ENCODE measurements around the gene ANKS1B.

Gene ANKS1B

DNA sequence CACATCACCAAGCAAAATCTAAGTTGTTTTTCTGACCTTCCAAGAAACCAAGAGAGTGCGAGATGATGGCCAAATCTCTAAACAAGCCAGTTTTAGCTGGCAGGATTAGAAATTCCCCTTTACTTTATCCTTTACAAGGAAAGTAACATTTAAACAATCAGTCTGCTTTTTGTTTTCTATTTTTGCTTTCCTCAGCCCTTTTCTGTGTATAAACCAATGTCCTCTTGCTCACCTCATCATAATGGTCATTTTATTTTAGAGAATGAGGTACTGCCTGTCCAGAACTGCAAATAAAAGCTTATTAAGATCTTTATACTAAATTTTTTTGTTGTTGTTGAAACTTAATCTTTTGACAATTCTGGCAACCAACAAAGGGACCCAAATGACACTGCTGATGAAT, 779.6 kb downstream of the ANKS1B start:
- no peak for DNase-seq (ENCODE audit: low read depth in 1 of 2, low spot score in 1 of 2)

DNA sequence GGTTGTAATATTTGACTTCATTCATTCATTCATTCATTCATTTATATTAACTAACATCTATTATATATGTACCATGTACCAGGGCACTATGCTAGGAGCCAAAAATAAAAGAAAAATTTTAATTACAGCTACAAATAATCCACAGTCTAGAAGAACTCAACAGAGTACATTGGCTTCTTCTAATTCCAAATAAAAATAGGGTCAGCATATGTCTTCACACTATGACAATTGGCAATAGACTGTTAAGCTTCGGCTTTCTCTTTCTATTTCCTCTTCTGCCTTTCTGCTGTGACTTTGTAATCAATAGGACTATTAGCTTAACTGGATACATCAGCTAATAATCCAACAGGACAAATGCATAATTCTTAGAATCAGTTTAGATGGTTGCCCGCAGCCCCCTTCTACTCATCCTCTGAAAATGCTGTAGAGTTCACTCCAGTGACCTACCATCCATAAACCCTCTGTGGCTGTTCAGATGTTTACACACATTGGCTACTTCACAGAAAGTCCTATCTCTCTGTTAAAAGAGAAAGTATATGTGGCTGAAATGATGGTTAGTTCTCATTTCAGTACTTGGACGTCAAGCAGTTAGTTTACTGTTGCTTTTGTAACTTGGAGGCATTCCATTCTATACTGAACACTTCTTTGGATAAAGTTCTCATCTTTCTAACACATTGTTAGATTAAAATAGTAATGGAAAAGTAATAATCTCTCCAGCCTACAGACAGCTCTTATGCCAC, 782.7 kb downstream of the ANKS1B start:
- no peak for DNase-seq (ENCODE audit: low read depth in 1 of 2, low spot score in 1 of 2)

DNA sequence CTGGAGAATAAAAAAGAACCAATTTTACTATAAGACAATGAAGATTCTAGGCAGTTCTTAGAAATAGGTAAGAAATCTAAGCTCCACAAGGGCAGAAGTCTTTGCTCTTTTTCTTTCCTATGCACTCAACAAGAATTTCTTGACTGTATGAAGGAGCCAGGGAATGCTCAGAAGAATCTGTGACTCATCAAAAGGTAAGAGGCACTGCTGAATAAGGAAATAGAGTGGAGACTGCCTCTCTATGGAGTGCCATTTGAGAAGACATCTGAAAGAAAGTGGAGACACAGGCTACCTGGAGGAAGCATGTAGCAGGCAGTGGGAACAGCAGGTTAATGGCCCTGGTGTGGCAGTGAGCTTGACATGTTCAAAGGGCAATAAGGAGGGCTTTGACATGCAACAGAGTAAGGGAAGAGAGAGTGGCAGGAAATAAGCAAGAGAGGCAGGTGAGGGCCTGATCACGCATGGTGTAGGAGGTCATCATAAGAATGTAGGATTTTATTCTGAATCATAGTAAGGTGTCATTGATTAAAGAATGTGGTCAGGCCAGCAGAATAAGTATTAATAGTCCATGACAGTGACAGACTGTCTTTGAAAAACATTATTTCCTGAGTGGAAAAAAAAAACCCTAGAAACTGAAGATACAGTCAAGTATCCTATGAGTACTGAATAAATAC, 783.9 kb downstream of the ANKS1B start:
- DNase-seq (ENCODE audit: low read depth in 1 of 2, low spot score in 1 of 2): no peak

DNA sequence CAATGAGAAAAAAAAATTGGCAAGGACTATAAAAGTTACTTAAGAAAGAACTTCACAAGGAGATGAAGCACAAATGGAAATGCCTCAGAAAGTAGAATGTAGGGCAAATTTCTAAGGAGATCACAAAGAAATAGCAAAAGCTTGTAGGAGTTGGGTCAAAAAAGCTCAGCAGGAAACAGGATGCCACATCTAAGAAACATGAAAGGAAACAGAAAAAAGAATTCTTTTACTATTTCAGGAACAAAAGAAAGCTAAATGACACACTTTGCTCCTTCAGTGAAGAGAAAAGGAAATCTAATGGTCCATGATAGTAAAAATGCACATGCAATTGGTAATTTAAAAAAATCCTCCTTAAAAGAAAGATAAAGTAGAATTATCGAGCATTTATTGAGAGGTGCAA, 789.3 kb downstream of the ANKS1B start:
- DNase-seq (ENCODE audit: low read depth in 1 of 2, low spot score in 1 of 2): no peak

DNA sequence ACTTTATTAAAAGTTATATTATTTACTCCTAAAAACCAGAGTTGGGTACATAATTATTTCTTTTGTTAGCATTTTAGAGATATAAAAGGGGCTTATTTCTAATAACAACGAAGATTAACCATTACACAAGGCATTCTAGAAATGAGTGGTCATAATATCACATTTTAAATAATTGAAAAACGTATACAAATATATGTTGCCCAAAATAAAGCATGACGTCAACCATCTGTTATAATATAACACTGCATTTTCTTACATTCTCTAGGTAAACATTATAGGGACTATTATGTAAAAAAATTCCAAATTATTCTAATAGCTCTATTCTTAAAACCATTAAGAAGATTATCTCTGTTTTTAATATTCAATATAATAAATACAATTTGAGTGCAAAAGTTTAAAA, 792.2 kb downstream of the ANKS1B start:
- no peak for DNase-seq (ENCODE audit: low read depth in 1 of 2, low spot score in 1 of 2)

DNA sequence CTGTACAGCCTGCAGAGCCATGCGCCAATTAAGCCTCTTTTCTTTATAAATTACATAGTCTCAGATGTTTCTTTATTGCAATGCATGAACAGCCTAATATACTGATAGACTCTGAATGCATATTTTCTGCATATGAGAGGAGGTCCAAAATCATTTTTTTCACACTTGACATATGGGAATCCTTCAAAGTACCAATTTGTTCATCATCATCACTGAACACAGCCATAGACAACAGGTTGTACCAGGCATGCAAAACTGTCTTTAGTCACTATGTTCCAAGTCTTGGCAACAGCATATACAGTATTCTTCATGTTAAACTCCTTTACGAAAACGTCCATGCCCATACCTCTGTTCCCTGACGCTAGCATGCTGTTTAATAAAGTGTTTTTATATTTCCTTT, 807.9 kb downstream of the ANKS1B start:
- DNase-seq (ENCODE audit: low read depth in 1 of 2, low spot score in 1 of 2): no peak

DNA sequence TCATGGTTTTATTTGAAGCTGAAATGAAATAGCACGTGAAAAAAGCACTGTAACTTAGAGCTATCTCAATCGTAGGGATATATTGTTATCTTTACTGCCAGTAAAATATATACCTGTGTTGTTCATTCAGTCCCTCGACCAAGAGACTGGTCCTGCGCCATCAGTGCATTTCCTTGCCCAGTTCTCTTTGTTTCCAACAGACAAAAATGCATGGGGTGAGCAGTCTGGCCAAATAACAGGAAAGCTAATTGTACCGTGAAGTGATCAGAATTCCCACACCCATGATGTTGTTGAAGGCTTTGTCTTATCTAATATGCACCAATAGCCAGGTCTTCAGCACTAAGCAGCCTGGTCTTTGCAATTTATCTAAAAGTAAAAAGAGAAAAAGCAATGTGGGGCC, 814.3 kb downstream of the ANKS1B start:
- no peak for DNase-seq (ENCODE audit: low read depth in 1 of 2, low spot score in 1 of 2)

DNA sequence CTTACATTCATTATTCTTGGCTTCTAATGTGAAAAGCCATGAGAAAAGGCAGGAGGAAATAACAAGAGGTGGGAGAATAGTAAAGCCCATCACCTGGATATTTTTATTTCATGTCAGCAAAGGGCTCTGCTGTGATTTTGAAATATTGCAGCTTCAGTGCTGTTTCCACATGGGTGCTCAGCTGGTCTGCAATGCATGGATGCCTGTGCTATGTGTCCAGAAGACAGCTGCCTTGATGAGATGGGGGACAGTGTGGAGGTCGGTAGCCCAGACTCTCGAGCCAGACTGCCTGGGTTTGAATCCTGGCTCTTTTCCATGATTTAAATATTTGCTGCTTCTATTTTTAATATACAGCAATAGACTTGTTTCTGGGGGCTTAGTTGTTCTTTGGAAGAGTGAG, 814.7 kb downstream of the ANKS1B start:
- no peak for DNase-seq (ENCODE audit: low read depth in 1 of 2, low spot score in 1 of 2)

DNA sequence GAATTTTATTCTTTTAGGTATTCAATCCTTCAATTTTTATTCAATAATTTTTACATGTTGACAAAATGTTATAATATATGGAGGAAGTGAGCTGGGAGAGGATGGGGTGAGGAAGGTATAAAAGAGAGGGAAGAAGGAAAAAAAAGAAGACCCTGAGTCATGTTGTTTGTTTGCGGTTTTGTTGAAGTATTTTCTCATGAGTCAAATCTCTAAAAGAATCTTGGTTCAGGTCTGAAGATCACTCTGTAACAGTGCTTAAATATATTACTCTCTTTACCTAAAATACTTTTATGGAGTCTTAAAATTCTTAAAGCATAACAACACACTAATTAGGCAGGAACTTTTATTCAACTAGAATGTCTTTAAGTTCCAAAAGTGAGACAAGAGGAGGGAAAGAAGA, 826.8 kb downstream of the ANKS1B start:
- no peak for DNase-seq (ENCODE audit: low read depth in 1 of 2, low spot score in 1 of 2)

DNA sequence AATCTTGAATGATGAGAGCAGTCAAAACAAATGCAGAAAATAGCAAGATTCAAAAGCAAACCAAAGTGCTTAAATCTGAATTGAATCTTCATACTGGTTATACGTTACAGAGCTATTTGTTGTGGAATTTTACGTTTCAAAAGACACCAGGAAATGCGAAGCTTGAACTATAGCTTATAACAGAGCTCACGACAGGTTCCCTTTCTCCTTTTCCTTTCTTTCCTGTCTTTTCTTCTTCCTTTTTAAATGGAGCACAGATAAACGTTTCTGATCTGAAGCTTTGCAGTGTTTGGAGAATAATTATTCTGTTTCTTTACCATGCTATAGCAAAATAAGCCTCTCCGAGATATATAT, 829.8 kb downstream of the ANKS1B start:
- DNase-seq (ENCODE audit: low read depth in 1 of 2, low spot score in 1 of 2): no peak

DNA sequence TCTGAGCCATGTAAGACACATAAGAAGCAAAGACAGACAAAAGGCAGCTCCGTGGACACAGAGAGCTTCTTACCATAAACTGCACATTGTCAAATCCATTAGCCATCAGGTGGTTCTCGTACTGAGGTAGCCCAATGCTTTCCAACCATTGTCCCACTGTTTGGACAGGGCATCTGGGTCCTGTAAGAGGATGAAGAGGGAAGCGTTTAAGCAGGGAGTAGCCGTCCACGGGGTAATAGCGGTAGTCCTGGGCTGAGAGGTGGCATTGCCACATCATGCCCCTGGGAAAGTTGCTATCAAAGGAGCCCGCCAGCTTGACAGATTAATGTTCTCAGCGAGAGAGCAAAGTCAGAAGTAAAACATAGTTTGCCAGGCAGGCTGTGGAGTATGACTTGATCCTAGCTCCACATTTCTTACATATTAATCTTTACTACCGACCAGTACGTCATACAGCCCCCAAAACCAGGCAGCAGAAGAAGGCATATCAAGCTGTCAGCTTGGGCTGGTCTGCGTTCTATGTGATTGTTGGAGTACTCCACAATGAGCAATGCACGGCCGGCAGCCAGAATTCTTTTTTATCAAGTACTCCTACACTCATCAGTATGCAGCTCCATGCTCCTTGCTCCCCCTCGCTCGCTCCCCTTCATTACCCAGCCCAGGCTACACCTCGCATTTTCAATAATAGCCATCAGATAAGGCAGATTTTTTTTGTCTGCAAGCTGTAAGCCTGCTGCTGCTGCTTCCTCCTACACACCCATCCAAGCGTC, 830.3 kb downstream of the ANKS1B start:
- no peak for DNase-seq (ENCODE audit: low read depth in 1 of 2, low spot score in 1 of 2)

DNA sequence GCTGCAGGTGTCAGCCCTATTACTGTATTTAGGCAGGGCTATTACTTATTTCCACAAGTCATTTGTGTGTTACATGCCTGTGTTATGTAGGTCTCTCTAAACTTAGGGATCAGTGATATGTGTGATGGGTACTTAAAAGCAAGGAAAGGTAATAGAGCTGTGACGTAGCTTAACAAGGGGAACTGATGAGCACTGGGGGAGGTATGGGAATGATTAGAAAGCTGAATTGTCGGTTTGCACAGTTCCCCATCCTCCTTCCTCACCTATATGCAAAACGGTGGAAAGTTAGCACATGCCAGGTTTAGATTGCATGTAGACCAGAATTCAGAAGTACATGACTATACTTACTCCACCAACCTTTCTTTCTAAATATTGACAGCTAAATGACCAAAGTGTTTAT, 831.4 kb downstream of the ANKS1B start:
- no peak for DNase-seq (ENCODE audit: low read depth in 1 of 2, low spot score in 1 of 2)

DNA sequence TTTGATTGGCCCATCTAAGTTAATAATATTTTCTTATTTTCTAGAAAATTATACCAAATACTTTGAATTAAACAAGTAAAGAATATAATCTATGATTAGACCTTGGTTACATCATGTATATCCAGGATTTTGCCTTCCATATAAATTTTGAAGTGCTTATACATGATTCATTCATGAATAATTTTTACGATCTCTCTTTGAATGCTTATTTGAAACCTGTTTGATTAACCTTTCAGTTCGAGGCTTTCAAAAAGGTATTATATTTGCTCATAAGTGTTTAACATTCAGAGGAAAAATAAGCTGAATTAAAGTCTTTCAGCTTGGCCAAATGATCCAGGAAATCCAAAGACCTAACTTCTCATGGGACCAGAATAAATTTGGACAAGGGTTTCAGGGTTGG, 832.4 kb downstream of the ANKS1B start:
- DNase-seq (ENCODE audit: low read depth in 1 of 2, low spot score in 1 of 2): no peak

DNA sequence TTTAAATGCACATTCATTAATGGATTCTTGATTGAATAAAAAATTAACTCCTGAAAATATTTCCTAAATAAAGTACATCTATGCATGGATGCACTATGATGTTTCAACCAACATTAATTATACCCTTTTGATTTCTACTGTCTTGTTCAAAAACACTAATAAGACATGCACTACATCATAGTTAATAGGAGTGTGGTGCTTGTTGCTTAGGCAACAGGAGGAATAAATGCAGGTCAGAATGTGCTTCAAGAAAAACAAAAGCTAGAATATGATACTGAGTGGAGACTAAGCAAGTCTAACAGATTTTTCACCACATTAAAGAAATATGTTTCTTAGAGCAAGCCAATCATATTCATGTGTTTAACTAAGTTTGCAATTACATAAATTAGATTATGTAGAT, 833.0 kb downstream of the ANKS1B start:
- DNase-seq (ENCODE audit: low read depth in 1 of 2, low spot score in 1 of 2): no peak

DNA sequence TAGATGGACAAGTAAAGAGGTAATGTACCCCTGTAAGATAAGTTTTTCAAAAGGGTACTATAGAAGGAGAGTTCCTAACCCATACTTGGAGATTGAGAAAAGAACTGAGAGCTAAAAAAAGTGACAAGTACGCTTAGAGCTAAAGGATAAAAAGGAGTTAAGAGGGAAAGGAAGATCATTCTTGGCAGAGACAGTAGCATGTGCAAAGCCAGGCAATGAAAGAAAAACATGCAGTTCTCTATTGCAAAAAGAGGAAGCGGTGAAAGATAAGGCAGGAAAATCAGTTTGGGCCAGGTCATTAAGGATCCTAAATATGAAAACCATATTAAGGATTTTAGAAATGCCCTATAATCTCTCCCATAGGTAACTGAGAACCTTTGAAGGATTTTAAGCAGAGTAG, 837.6 kb downstream of the ANKS1B start:
- no peak for DNase-seq (ENCODE audit: low read depth in 1 of 2, low spot score in 1 of 2)

DNA sequence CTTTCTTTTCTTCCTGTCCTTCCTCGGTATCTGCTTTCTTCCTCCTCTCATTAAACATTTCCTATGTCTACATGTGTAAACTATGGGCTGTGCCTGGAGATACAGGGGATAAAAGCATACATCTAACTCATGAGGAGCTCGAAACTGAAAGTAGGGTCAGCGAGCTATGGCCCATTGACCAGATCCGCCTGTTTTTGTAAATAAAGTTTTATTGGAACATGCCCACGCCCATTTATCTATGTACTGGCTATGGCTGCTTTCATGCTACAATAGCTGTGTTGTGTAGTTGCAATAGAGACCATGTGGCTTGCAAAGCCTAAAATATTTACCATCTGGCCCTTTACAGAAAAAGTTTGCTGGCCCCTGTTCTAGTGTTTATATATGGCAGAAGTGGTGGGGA, 838.0 kb downstream of the ANKS1B start:
- no peak for DNase-seq (ENCODE audit: low read depth in 1 of 2, low spot score in 1 of 2)

DNA sequence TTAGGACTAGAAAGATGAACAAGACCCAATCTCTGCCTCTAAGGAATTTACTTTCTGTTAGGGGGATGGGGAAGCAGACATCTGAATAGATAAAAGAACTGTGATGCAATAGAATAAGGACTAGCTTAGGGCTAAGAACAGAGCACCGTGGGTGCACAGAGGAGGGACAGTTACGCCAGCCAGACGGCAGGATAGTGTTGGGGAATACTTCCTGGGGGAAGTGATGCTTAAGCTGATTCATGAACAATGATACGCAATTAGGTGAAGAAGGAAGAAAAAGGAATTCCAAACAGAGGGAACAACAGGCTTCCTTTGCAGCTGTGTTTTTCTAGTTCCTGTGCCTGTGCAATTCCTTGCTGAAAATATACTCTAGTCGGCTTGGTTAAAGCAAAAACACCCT, 838.6 kb downstream of the ANKS1B start:
- no peak for DNase-seq (ENCODE audit: low read depth in 1 of 2, low spot score in 1 of 2)

DNA sequence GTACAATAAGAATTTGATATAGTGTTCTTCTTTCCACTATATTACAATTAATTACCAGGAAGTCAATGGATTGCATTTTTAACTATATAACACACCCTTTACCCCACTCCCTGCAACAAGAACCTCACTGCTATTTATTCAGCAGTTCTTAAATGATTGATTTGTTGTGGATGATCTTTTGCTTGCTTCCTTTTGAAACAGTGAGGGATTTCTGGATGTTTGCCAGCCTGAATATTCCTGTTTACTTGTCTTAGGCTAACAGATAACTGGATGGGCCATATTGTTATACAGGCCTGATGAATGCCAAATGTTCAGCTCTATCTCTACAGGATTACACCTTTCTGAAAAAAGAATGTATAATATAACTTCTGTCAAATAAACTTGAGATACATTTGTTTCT, 842.1 kb downstream of the ANKS1B start:
- DNase-seq (ENCODE audit: low read depth in 1 of 2, low spot score in 1 of 2): no peak

DNA sequence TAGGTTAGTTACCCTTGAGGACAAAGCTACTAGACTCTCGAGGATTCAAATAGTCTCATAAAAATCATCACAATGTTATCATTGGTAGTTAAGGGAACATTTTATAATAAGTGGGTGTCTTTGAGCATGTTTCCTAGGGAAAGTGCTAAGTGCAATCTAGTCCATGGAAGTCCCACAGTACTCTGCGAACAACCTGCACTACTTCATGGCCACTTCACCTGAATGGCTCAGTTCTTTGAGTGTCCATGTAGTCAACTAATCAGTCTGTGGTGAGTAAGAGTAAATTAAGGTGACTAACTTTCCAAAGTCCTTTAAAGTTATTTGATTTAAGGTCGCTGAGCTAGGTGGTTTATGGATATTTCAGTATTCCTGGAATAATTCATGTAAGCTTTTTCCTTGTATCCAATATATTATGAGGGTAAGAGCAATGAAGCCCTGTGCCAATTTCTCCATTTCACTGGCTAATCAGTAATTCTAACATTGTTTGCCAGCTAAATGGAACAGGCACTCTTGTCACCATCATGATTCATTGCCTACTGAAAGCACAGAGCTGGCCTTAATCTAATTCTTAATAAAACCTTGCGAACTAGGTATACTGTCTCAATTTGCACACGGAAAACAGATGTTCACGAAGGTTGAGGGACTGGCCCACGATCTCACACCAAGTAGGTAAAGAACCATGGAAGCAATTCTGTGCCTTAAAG, 844.6 kb downstream of the ANKS1B start:
- no peak for DNase-seq (ENCODE audit: low read depth in 1 of 2, low spot score in 1 of 2)

DNA sequence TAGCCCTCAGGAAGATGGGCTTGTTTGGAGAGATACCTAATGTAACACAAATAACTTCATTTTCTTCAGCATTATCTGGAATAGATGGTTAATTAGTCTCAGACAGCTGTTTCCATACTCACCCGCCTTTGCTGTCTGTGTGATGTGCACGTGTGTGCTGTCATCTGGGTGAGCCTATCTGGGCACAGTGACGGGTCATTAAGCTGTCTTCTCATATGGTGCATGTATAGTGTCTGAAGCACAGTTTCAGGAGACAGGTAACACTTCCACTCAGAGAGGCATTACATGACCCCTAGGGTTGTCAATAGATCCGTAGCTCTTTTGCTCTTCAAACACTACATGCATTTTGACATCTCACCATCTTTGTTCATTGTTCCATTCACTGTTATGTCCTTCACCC, 846.3 kb downstream of the ANKS1B start:
- DNase-seq (ENCODE audit: low read depth in 1 of 2, low spot score in 1 of 2): no peak

DNA sequence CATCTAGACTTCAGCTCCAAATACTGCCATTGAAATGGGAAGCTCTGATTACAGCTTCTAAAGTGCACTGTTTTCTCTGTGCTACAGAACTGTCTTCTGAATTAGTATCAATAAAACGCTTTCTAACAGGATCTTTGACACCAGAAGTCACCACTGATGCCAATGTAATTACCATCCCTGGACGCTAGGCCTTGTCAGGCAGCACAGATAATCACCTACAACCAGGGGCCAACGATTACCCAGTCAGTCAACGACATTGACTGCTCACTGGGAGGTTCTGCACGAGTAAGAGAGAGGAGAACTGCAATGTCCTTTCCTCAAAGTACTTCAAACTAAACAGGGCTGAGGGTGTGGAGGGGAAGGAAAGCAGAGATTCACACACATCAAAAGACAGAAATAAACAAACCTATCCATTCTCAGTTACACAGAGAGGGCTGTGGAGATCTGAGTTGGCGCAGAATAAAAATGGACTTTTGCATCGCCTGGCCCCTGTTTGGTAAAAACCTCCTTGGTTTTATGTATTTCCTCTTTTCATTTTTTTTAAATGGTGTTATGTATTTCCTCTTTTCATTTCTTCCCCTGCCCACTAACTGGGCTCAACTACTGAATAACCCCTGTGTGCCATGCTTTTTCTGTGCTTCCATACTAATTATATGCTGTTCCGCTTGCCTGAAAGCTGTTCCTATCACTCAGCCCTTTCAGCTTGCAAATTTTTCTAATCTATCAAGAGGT, 847.4 kb downstream of the ANKS1B start:
- DNase-seq (ENCODE audit: low read depth in 1 of 2, low spot score in 1 of 2): no peak
